Left kidney (tissue), 2 donors: ENCODE data around the gene GCK. TPM values are rescaled to one million over a fixed set of nuclear protein-coding genes. Genes with fewer than 3 reads are reported as not detected.
"Not testable (repeated sequence)": the region's sequence is repeated elsewhere in the genome, so short reads cannot be mapped to it uniquely, and the experiment has no call there.

Source experiments
- DNase-seq: peaks from one replicate; pipeline ENCODE4 v3.0.0-alpha.2; 2013
- polyA plus RNA-seq: library from polyadenylated mRNA; unstranded; fragments of 120-200 nt; gene quantifications from one replicate; pipeline ENCODE4 v1.2.1, GENCODE V29; 2013; ENCODE audit not compliant: insufficient read length

The GCK gene
- polyA plus RNA-seq, 1 donor, result 2.8 TPM

- DNase-seq, result no peak
Measured at GRCh38 chr7:44183386-44183785, 5.9 kb downstream of the GCK start.

- DNase-seq, result no peak
Measured at GRCh38 chr7:44182827-44183226, 6.4 kb downstream of the GCK start.

- no peak for DNase-seq
Measured at GRCh38 chr7:44180631-44181030, 8.6 kb downstream of the GCK start.

- DNase-seq, result no peak
Measured at GRCh38 chr7:44177570-44178131, 11.6 kb downstream of the GCK start.

- no peak for DNase-seq
Measured at GRCh38 chr7:44176486-44176885, 12.8 kb downstream of the GCK start.

- DNase-seq, result no peak
Measured at GRCh38 chr7:44175730-44176129, 13.5 kb downstream of the GCK start.

GRCh38 chr7:44174694-44174948 is 14.6 kb downstream of the GCK start:
- not testable (repeated sequence) for DNase-seq

- no peak for DNase-seq
Measured at GRCh38 chr7:44173911-44174693, 15.1 kb downstream of the GCK start.

- no peak for DNase-seq
Measured at GRCh38 chr7:44172803-44173424, 16.3 kb downstream of the GCK start.

GRCh38 chr7:44172352-44172751 is 16.9 kb downstream of the GCK start:
- no peak for DNase-seq

GRCh38 chr7:44171901-44172300 is 17.3 kb downstream of the GCK start:
- DNase-seq, result not testable (repeated sequence)

GRCh38 chr7:44167920-44168319 is 21.3 kb downstream of the GCK start:
- DNase-seq, result no peak

GRCh38 chr7:44163591-44163990 is 25.6 kb downstream of the GCK start:
- no peak for DNase-seq

GRCh38 chr7:44162785-44163395 is 26.3 kb downstream of the GCK start:
- no peak for DNase-seq

GRCh38 chr7:44162179-44162578 is 27.1 kb downstream of the GCK start:
- no peak for DNase-seq

GRCh38 chr7:44161371-44161770 is 27.9 kb downstream of the GCK start:
- DNase-seq, result no peak

- DNase-seq, result no peak
Measured at GRCh38 chr7:44159824-44160630, 29.2 kb downstream of the GCK start.

GRCh38 chr7:44158873-44159631 is 30.2 kb downstream of the GCK start:
- DNase-seq, result no peak

- no peak for DNase-seq
Measured at GRCh38 chr7:44158096-44158872, 31.0 kb downstream of the GCK start.

- no peak for DNase-seq
Measured at GRCh38 chr7:44157116-44158080, 31.8 kb downstream of the GCK start.
